Astrocyte (in vitro differentiated cells and primary cell): ENCODE data around the gene HELT.

Experiments
- CTCF ChIP-seq: IDR thresholded peaks from 2 replicates; pipeline ENCODE4 v1.5.1; 2011; ENCODE audit warnings: low read depth, mild to moderate bottlenecking, inconsistent platforms, low read length, moderate library complexity; ENCODE audit not compliant: insufficient read depth
- EZH2 ChIP-seq: IDR thresholded peaks from 2 replicates; pipeline ENCODE4 v1.6.1; 2012; ENCODE audit warnings: mild to moderate bottlenecking, low read length, inconsistent platforms; ENCODE audit not compliant: insufficient read depth

GRCh38 chr4:184992422-184992821, 25.9 kb upstream of the HELT start:
- TF ChIP-seq CTCF, result no peak
- TF ChIP-seq EZH2, result no peak
